ENCODE measurements around the gene PLCH2.
"Not testable (repeated sequence)": the region's sequence is repeated elsewhere in the genome, so short reads cannot be mapped to it uniquely, and the experiment has no call there.

The PLCH2 gene

GRCh38 chr1:2546515-2547209 lies 70.6 kb downstream of the PLCH2 start:
- ATAC-seq (peak; percentile 53), DNase-seq (peak; percentile 86)

- peak; percentile 81 for DNase-seq
- peak; percentile 40 for ATAC-seq
These were observed 71.3 kb downstream of the PLCH2 start for GRCh38 chr1:2547210-2548067.

- ATAC-seq = peak; percentile 30
- peak; percentile 93 for DNase-seq
These were observed 72.0 kb downstream of the PLCH2 start for GRCh38 chr1:2548068-2548589.

GRCh38 chr1:2549367-2550029 lies 73.4 kb downstream of the PLCH2 start:
- ATAC-seq, DNase-seq: not testable (repeated sequence)

GRCh38 chr1:2550309-2550861 lies 74.3 kb downstream of the PLCH2 start:
- not testable (repeated sequence) for DNase-seq, ATAC-seq

GRCh38 chr1:2551544-2551943 lies 75.5 kb downstream of the PLCH2 start:
- DNase-seq, ATAC-seq: not testable (repeated sequence)

GRCh38 chr1:2552189-2552588 lies 76.1 kb downstream of the PLCH2 start:
- ATAC-seq (no peak), DNase-seq (no peak)

GRCh38 chr1:2553076-2553475 lies 77.0 kb downstream of the PLCH2 start:
- not testable (repeated sequence) for DNase-seq, ATAC-seq

- DNase-seq = no peak
- no peak for ATAC-seq
These were observed 78.0 kb downstream of the PLCH2 start for GRCh38 chr1:2553871-2554620.

GRCh38 chr1:2554621-2555387 lies 78.7 kb downstream of the PLCH2 start:
- peak; percentile 75 for DNase-seq

More at GRCh38 chr1:2554621-2555387, 78.7 kb downstream of the PLCH2 start:
- no peak for ATAC-seq

Data from stimulated activated naive CD8-positive, alpha-beta T cell treated with anti-CD3 and anti-CD28 coated beads, Interleukin-15, Interleukin-2, amounts not matched to agents 100 U/mL and 50 U/mL, for 24 hours (primary cell).